ENCODE measurements around the gene HES6. TPM values are rescaled to one million over a fixed set of nuclear protein-coding genes. Genes with fewer than 3 reads are reported as not detected.

The HES6 gene
- total and polyA plus RNA-seq, 8 donors = 4.9 to 22.7 (median 16.0) TPM

- no peaks in the 10 kb centered on the region for H3K27me3 ChIP-seq
- intact Hi-C loops (cut with DNase I) = loop anchor here in 2 of 3 donors (5.0 to 10.0 kb wide), 3 partner anchors 65 to 402 kb away; partner anchors contain the start of genes RAMP1 (in 1 of the 2) and TRAF3IP1 (in 1 of the 2)
- H3K4me3 ChIP-seq = no peak overlapping the region
- no peak overlapping the region for H3K27ac ChIP-seq
- H3K9me3 ChIP-seq = no peaks in the 10 kb centered on the region
- peaks cover 0 to 11% (median 5%) of the 10 kb centered on the region in 3 donors for H3K4me1 ChIP-seq
- WGBS, 2 donors = 85 to 90% methylated on average over 21 of the region's 21 CpGs
- peaks cover 2 to 64% (median 19%) of the 10 kb centered on the region in 3 donors for H3K36me3 ChIP-seq
- DNase-seq (peak in 1 of 6 donors; percentile 64), ATAC-seq (no peak), FAIRE-seq (no peak)
- no peak for TF ChIP-seq CTCF (IDR thresholded peaks at IDR 0.05)
These were observed 19.5 kb upstream of the HES6 start for GRCh38 chr2:238259061-238260020.

- no peak overlapping the region for H3K27ac ChIP-seq
These were observed 18.2 kb upstream of the HES6 start for GRCh38 chr2:238257786-238258700.

GRCh38 chr2:238256594-238257104 lies 16.8 kb upstream of the HES6 start:
- H3K36me3 ChIP-seq = peaks cover 5 to 83% (median 27%) of the 10 kb centered on the region in 3 donors
- FAIRE-seq (no peak), DNase-seq (peak; percentile 87 to 95 (median 92)), ATAC-seq (peak; percentile 93 to 99 (median 98))
- 33 to 40% methylated on average over 18 of the region's 18 CpGs for WGBS, 2 donors
- intact Hi-C loops (cut with DNase I) = loop anchor here in 1 of 3 donors (5.0 kb wide), 1 partner anchor 399 kb away; the partner anchor contains the start of gene RAMP1
- peaks cover 0 to 6% (median 5%) of the 10 kb centered on the region in 3 donors for H3K4me1 ChIP-seq
- no peaks in the 10 kb centered on the region for H3K27me3 ChIP-seq
- peak overlapping the region in 1 of 4 donors; percentile 8 for H3K27ac ChIP-seq
- H3K9me3 ChIP-seq = no peaks in the 10 kb centered on the region
- TF ChIP-seq CTCF (IDR thresholded peaks at IDR 0.05) = peak; percentile 85 to 98 (median 92)
- no peak overlapping the region for H3K4me3 ChIP-seq

More at GRCh38 chr2:238257786-238258700, 18.2 kb upstream of the HES6 start:
- H3K4me3 ChIP-seq = no peak overlapping the region
- intact Hi-C loops (cut with DNase I) = loop anchor here in 1 of 3 donors (5.0 kb wide), 1 partner anchor 401 kb away; the partner anchor contains the start of gene RAMP1
- H3K27me3 ChIP-seq = no peaks in the 10 kb centered on the region
- WGBS, 2 donors = 77 to 82% methylated on average over 15 of the region's 15 CpGs
- ATAC-seq (no peak), FAIRE-seq (no peak), DNase-seq (no peak)
- H3K9me3 ChIP-seq = no peaks in the 10 kb centered on the region
- H3K4me1 ChIP-seq = peaks cover 0 to 6% (median 5%) of the 10 kb centered on the region in 3 donors
- peaks cover 3 to 76% (median 23%) of the 10 kb centered on the region in 3 donors for H3K36me3 ChIP-seq
- TF ChIP-seq CTCF (IDR thresholded peaks at IDR 0.05) = no peak

- 69 to 73% methylated on average over 6 of the region's 6 CpGs for WGBS, 2 donors
- DNase-seq = no peak
- intact Hi-C loops (cut with DNase I) = loop anchor here in 1 of 3 donors (5.0 kb wide), 1 partner anchor 399 kb away; the partner anchor contains the start of gene RAMP1
- no peak for TF ChIP-seq CTCF (IDR thresholded peaks at IDR 0.05)
- H3K9me3 ChIP-seq = no peaks in the 10 kb centered on the region
- no peak overlapping the region for H3K4me3 ChIP-seq
- no peaks in the 10 kb centered on the region for H3K27me3 ChIP-seq
- peaks cover 0 to 6% (median 5%) of the 10 kb centered on the region in 3 donors for H3K4me1 ChIP-seq
- peaks cover 5 to 84% (median 30%) of the 10 kb centered on the region in 3 donors for H3K36me3 ChIP-seq
- FAIRE-seq = no peak
- ATAC-seq = no peak
- H3K27ac ChIP-seq = no peak overlapping the region
These were observed 16.3 kb upstream of the HES6 start for GRCh38 chr2:238256111-238256510.
